COLO668 (cell line): Measurements from ENCODE around the gene HOXA7.

ENCODE experiments used
- DNase-seq: peaks from one replicate; lab custom pipeline; 2025; ENCODE audit not compliant: unreplicated experiment; lab: John Stamatoyannopoulos, UW

Gene HOXA7

DNA sequence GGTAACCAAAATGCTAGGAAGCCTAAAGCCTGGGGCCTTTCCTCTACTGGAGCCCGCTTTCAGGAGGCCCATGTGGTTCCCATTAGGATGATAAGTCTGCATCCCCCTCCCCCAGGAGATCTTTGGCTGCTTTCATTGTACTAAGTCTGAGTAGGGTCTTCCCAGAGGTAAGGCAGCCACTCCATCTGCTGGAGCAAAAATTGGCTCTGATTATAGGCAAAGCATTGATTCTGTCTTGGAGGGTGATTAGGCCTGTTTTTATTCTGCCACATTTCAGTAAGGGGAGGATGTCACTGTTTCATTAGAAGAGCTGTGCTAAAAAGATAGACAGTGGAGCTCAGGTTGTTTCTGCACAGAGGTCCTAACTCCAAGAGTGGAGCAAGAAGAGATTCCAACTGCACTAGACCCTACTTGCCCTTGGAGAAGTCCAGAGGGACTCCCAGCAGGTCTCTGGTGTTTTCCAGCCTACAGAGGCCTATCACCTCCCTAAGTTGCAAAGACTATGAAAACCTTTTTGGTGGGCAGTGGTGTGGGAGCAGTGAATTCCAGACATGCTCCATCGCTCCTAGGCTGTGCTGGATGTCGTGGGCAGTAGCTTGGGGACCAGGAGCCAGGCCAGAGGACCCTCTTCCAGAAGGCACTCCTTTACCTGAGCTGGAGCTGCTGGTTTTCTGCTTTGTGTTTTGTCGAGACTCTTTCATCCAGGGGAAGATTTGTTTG is 46.8 kb downstream of the HOXA7 start:
- no peak for DNase-seq

GRCh38 chr7:27108390-27109127 is 47.9 kb downstream of the HOXA7 start:
- no peak for DNase-seq

- DNase-seq, result no peak
Measured at GRCh38 chr7:27107391-27108381, 48.8 kb downstream of the HOXA7 start.

DNA sequence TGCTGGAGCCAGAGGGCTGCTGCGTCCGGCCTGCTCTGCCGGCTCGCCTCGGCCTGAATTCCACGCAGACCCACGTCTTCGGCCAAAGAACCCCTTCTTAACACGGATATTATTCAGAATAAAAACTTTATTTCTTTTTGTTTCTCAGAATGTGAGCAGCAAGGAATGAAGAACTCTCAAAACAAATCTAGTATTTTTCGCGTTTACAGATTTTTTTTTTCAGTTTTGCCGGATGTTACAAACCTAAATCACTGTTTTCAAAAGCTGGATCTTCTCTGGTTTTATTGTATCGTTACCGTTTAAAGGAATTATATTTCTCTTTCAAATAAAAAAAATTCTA is 49.6 kb downstream of the HOXA7 start:
- no peak for DNase-seq

DNA sequence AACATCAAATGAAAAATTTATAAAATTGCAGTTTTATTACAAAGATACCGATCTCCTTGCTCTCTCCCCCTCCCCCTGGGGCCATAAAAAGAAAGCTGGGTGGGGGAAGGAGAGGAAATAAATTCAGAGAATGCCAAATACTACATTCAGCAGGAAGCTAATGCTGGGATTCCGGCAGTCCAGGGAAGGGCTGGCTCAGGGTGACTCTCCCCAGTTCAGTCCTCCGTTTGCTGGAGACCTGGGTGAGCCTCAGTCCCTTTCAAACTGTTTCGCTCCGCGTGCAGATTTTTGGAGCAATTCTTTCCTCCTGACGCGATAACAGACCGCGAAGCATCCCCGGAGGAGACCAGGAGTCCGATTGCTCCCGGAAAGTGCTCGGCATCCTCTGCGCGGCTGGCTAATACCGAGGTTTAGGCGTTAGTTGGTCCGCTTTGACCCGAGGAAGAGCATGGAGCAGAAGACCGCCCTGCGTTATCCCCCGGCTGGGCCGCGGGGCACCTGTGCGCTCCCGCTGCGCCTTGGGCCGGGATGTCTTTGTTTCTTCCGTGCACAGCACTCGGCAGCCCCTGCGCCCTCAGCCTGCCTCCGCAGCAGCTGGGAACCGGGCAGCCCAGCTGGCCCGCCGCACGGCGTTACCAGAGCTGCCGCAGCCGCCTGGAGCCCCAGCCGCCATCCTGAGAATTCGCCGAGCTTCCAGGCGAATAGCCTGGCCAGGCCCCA is 50.1 kb downstream of the HOXA7 start:
- peak; percentile 57 for DNase-seq

- no peak for DNase-seq
Measured at GRCh38 chr7:27105301-27106031, 51.0 kb downstream of the HOXA7 start.

DNA sequence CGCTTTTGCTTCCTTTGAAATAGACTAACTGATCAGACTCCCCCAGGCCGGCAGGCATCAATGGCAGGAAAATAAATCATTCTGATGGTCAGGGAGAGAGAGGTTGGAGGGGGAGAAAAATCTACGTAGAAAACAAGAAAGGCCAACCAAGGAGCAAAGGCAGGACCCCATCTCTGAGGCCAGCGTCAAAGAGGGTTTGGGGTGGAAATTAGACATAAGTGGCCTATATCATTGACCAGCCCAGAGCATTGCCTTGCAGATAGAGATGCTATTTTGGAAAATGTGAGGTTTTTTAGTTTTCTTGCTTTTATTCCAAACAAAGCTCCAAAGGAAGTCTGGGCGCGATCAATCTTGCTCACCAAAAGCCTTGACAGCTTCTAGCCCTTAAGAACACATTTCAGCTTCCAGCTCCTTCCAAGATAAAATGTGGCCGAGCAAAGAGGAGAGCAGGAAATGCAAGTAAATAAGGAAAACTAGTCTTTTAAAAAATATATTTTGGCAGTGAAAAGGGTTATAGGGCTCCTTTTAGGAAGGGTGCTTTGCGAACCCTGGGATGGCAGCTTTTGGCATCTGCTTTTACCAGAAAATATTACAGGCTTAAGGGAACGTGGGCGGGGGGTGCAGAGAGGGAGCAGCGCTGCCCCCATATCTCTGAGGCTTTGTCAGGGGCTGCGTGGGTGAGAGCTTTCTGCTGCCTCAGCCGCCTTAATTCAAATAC is 52.0 kb downstream of the HOXA7 start:
- DNase-seq, result no peak
